ENCODE results near the gene WDFY2. TPM values are rescaled to one million over a fixed set of nuclear protein-coding genes. Genes with fewer than 3 reads are reported as not detected.

The WDFY2 gene
- total and polyA plus RNA-seq, 2 of the 8 experiments (the other 6 are each of a cell fraction or from before 2014, with no cell fraction given): 13.9 to 29.0 TPM

GRCh38 chr13:51726446-51727193 is 142.4 kb downstream of the WDFY2 start:
- H3K9me3 ChIP-seq (ENCODE audit: insufficient read depth in 2 of 2, low read depth in 1 of 2, low read length in 1 of 2): no peaks in the 10 kb centered on the region
- H3K4ac ChIP-seq (replicated peaks; ENCODE audit: insufficient read length, low read depth, low read length): no peak overlapping the region
- no peaks in the 10 kb centered on the region for H3K27me3 ChIP-seq (replicated peaks in 1 of 4; ENCODE audit: control insufficient read depth in 3 of 4, extremely low read depth in 1 of 4, insufficient read depth in 3 of 4, low read length in 3 of 4)
- H3K18ac ChIP-seq (ENCODE audit: extremely low read depth, low read length): no peak overlapping the region
- H2BK120ac ChIP-seq (replicated peaks; ENCODE audit: low read depth, low read length): no peak overlapping the region
- no peaks in the 10 kb centered on the region for H3K4me1 ChIP-seq (replicated peaks in 1 of 4; ENCODE audit: control insufficient read depth in 3 of 4, insufficient read depth in 4 of 4, low read length in 3 of 4)
- no peak overlapping the region for H4K5ac ChIP-seq (ENCODE audit: insufficient read length, low read depth, low read length)
- H4K20me1 ChIP-seq (replicated peaks in 1 of 2; ENCODE audit: control insufficient read depth in 1 of 2, insufficient read depth in 2 of 2, low read length in 2 of 2): no peaks in the 10 kb centered on the region
- FAIRE-seq (no peak), DNase-seq (ENCODE audit: low read depth in 1 of 2, low spot score in 2 of 2) (no peak)
- H3K27ac ChIP-seq (ENCODE audit: low read depth, low read length): no peak overlapping the region
- H3K36me3 ChIP-seq (ENCODE audit: control insufficient read depth in 2 of 4, insufficient read depth in 4 of 4, low read length in 3 of 4): peaks cover 0 to 11% (median 6%) of the 10 kb centered on the region in 4 experiments; a peak in 4 of 8 replicates
- no peaks in the 10 kb centered on the region for H3K79me2 ChIP-seq (ENCODE audit: control insufficient read depth in 1 of 2, insufficient read depth in 2 of 2, low read length in 2 of 2)
- H3K56ac ChIP-seq (replicated peaks; ENCODE audit: insufficient read length, low read depth, low read length): no peak overlapping the region
- no peak overlapping the region for H4K8ac ChIP-seq (ENCODE audit: extremely low read depth, insufficient read depth, low read length)
- no peak overlapping the region for H2BK5ac ChIP-seq (ENCODE audit: low read depth, low read length)
- H3K79me1 ChIP-seq (ENCODE audit: low read depth, low read length): no peaks in the 10 kb centered on the region
- ChIA-PET CTCF (ENCODE audit: partially characterized antibody) (interaction anchor here (0.6 kb wide), 2 partner anchors 209 to 1416 kb away, joined by 3 to 4 read pairs; no protein-coding TSS in a partner anchor), POLR2A (ENCODE audit: partially characterized antibody) (interaction anchor here (1.0 kb wide), 1 partner anchor 274 kb away, joined by 3 read pairs; the partner anchor contains the start of gene INTS6)
- TF ChIP-seq RNF2 (IDR thresholded peaks at IDR 0.05; ENCODE audit: borderline replicate concordance, low read depth, low read length, missing control alignments, poor library complexity, severe bottlenecking): no peak
- no peak for TF ChIP-seq SIX5 (IDR thresholded peaks at IDR 0.05; ENCODE audit: low read depth, low read length)
- no peak overlapping the region for H3K14ac ChIP-seq (ENCODE audit: insufficient read length)
- no peak overlapping the region for H3K9ac ChIP-seq (replicated peaks in 1 of 4; ENCODE audit: extremely low read depth in 1 of 4, low read depth in 3 of 4, low read length in 3 of 4)
- H3K23me2 ChIP-seq (ENCODE audit: low read depth, low read length): no peaks in the 10 kb centered on the region
- H3K4me2 ChIP-seq (ENCODE audit: insufficient read depth in 1 of 2, low read depth in 2 of 2, low read length in 2 of 2): no peak overlapping the region
- no peak overlapping the region for H3K4me3 ChIP-seq (ENCODE audit: extremely low read depth in 1 of 4, insufficient read depth in 2 of 4, low read depth in 3 of 4, low read length in 4 of 4)
- H2BK12ac ChIP-seq (ENCODE audit: low read depth, low read length): no peak overlapping the region
- no peak overlapping the region for H2AFZ ChIP-seq (ENCODE audit: low read length)
- H3K23ac ChIP-seq (ENCODE audit: insufficient read length): no peak overlapping the region
- no peak overlapping the region for H2BK15ac ChIP-seq (ENCODE audit: low read length)
- WGBS, 2 experiments (ENCODE audit: extremely low coverage in 1 of 2, insufficient coverage in 1 of 2, insufficient read length in 1 of 2, insufficient replicate concordance in 2 of 2, low coverage in 1 of 2, low lambda C conversion rate in 2 of 2, missing lambda C conversion rate in 1 of 2): 93% methylated on average over 3 of the region's 3 CpGs; no CpG with 5 or more reads in 1 of the 2 experiments
- H2BK20ac ChIP-seq (ENCODE audit: low read length): no peak overlapping the region
- no peak overlapping the region for H2AK5ac ChIP-seq (ENCODE audit: low read depth, low read length)
- no peak overlapping the region for H4K91ac ChIP-seq (replicated peaks; ENCODE audit: insufficient read length, low read length)

Data from H1 (cell line).